ENCODE data around the gene DYNC2H1. TPM values are rescaled to one million over a fixed set of nuclear protein-coding genes. Genes with fewer than 3 reads are reported as not detected.

The DYNC2H1 gene
- total and polyA plus RNA-seq, 7 donors: 0.46 to 29.1 (median 21.3) TPM

DNA sequence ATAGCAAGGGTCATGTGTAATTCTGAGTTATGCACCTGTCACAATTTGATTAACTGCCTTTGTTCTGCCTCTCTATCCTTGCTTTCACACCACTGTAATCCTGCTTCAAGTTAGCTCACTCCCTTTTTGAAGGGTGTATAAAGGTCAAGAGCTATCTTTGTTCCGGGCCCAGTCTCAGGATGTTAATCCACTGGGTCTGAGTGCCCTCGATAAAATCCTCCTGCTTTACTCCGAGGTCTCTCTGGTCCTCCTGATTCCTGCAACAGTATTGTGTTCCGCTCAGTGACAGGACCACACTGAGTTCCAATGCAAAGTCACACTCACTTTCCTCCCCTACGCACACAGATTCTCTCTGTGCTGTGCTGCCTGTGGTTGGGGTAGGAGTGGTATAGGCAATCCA is 186.5 kb downstream of the DYNC2H1 start:
- TF ChIP-seq, protein P1, sequence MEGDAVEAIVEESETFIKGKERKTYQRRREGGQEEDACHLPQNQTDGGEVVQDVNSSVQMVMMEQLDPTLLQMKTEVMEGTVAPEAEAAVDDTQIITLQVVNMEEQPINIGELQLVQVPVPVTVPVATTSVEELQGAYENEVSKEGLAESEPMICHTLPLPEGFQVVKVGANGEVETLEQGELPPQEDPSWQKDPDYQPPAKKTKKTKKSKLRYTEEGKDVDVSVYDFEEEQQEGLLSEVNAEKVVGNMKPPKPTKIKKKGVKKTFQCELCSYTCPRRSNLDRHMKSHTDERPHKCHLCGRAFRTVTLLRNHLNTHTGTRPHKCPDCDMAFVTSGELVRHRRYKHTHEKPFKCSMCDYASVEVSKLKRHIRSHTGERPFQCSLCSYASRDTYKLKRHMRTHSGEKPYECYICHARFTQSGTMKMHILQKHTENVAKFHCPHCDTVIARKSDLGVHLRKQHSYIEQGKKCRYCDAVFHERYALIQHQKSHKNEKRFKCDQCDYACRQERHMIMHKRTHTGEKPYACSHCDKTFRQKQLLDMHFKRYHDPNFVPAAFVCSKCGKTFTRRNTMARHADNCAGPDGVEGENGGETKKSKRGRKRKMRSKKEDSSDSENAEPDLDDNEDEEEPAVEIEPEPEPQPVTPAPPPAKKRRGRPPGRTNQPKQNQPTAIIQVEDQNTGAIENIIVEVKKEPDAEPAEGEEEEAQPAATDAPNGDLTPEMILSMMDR (IDR thresholded peaks at IDR 0.05): no peak
- intact Hi-C loops (cut with DNase I): no loop called here
- H3K27me3 ChIP-seq: no peaks in the 10 kb centered on the region
- WGBS, 2 donors: 93 to 94% methylated on average over 5 of the region's 5 CpGs
- peaks cover 0 to 20% (median 7%) of the 10 kb centered on the region in 4 donors for H3K9me3 ChIP-seq
- no peaks in the 10 kb centered on the region for H3K4me1 ChIP-seq
- H3K27ac ChIP-seq: no peak overlapping the region
- no peak overlapping the region for H3K4me3 ChIP-seq
- DNase-seq: no peak
- peaks cover 0 to 35% (median 19%) of the 10 kb centered on the region in 4 donors for H3K36me3 ChIP-seq

DNA sequence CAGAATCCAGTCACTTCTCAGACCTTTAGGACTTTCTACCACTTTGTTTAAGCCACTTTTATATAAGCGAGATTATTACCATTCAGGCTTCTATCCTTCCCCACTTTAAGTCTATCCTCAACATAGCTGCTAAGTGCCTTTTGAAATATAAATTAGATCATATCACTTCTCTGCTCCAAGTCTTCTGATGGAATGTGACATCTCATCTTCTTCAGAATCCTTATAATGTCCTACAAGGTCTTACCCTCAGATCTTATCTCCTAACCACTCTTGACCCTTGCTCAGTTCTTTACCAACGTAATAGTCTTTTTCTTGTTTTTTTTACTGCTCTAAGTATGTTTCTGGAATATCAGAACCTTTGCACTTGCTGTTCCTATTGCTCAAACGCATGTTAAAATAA is 188.7 kb downstream of the DYNC2H1 start:
- intact Hi-C loops (cut with DNase I): no loop called here
- TF ChIP-seq EP300 (IDR thresholded peaks at IDR 0.05) (no peak), POLR2A (IDR thresholded peaks at IDR 0.05) (no peak), POLR2AphosphoS5 (IDR thresholded peaks at IDR 0.05) (no peak)
- TF ChIP-seq, protein P1 (IDR thresholded peaks at IDR 0.05): no peak
- peaks cover 0 to 20% (median 5%) of the 10 kb centered on the region in 4 donors for H3K9me3 ChIP-seq
- WGBS, 2 donors: 81 to 83% methylated on average over 3 of the region's 3 CpGs
- DNase-seq: no peak
- no peak overlapping the region for H3K4me3 ChIP-seq
- no peak overlapping the region for H3K27ac ChIP-seq
- H3K36me3 ChIP-seq: peaks cover 0 to 27% (median 18%) of the 10 kb centered on the region in 4 donors
- H3K27me3 ChIP-seq: no peaks in the 10 kb centered on the region
- no peaks in the 10 kb centered on the region for H3K4me1 ChIP-seq

DNA sequence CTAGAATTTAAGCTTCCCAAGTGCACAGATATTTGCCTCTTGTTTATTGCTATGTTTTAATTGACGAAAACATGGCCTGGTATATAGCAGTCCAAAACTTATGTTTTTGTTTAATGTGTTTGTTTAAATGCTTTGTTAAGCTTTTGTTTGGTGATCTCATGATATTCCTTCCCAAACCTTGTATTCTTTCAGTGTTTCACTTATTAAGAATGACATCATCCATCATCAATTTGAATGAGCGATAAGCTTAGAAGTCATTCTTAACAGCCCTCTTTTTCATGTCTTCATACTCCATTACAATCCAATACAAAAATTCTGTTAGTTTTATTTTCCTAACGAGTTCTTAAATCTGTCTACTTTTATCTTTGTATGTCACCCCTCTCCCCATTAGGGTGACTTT is 206.0 kb downstream of the DYNC2H1 start:
- Histone ChIP-seq H3K27ac (no peak overlapping the region), H3K36me3 (peaks cover 0 to 6% (median 0%) of the 10 kb centered on the region in 4 donors), H3K9me3 (no peaks in the 10 kb centered on the region), H3K4me3 (no peak overlapping the region), H3K27me3 (no peaks in the 10 kb centered on the region), H3K4me1 (no peaks in the 10 kb centered on the region)
- DNase-seq: no peak
- TF ChIP-seq, protein P1 (IDR thresholded peaks at IDR 0.05): no peak
- TF ChIP-seq POLR2A (IDR thresholded peaks at IDR 0.05) (no peak), EP300 (IDR thresholded peaks at IDR 0.05) (no peak), POLR2AphosphoS5 (IDR thresholded peaks at IDR 0.05) (no peak)
- intact Hi-C loops (cut with DNase I): no loop called here
- WGBS, 2 donors: 82 to 83% methylated on average over 3 of the region's 3 CpGs

DNA sequence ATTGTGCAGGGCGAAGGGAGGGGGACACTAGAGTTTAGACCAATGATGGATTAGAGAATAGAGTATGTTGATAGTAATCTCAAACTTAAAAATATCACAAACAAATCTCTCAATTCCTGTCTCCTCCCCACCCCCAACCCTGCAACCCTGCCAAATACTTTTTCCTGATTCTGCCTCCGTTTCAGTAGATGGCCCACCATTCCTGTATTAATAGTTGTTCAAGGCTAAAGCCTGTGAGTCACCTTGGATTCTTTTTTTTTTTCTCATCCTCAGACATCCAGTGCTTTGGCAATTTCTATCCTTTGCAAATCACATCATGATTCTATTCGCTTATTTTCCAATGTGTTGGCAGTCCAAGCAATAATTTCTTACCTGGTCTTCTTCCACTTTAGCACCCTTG is 207.9 kb downstream of the DYNC2H1 start:
- TF ChIP-seq POLR2A (IDR thresholded peaks at IDR 0.05): no peak
- TF ChIP-seq, protein P1 (IDR thresholded peaks at IDR 0.05): no peak
- TF ChIP-seq POLR2AphosphoS5 (IDR thresholded peaks at IDR 0.05): no peak
- no peak for TF ChIP-seq EP300 (IDR thresholded peaks at IDR 0.05)

DNA sequence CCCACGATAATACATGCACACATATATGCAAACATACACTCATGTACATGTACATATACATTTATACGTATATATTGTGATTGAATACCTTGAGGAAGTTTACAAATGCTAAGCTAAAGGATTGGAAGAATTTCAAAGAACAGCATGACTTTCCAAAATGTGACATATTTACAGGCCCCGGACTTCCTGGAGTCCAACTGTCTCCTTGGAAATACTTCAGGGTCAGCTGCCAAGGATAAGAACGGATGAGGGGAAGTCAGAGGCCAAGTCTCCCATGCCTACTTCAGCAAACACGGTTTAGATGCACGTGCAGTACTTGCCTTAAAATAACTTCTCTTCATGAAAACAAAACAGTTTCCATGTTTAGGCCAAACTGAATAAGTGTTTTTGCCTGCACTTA is 213.6 kb downstream of the DYNC2H1 start:
- DNase-seq: no peak
- intact Hi-C loops (cut with DNase I): no loop called here
- TF ChIP-seq EP300 (IDR thresholded peaks at IDR 0.05): no peak
- 74% methylated on average over 6 of the region's 6 CpGs for WGBS, 2 donors
- H3K9me3 ChIP-seq: no peaks in the 10 kb centered on the region
- no peaks in the 10 kb centered on the region for H3K4me1 ChIP-seq
- H3K27ac ChIP-seq: no peak overlapping the region
- H3K36me3 ChIP-seq: peaks cover 0 to 32% (median 0%) of the 10 kb centered on the region in 4 donors
- H3K27me3 ChIP-seq: no peaks in the 10 kb centered on the region
- H3K4me3 ChIP-seq: no peak overlapping the region

More for the DNA sequence above, 207.9 kb downstream of the DYNC2H1 start:
- Histone ChIP-seq H3K27me3 (no peaks in the 10 kb centered on the region), H3K4me1 (no peaks in the 10 kb centered on the region), H3K9me3 (no peaks in the 10 kb centered on the region), H3K27ac (no peak overlapping the region), H3K36me3 (peaks cover 0 to 13% (median 0%) of the 10 kb centered on the region in 4 donors), H3K4me3 (no peak overlapping the region)
- WGBS, 2 donors: 81 to 82% methylated on average over 3 of the region's 3 CpGs
- intact Hi-C loops (cut with DNase I): no loop called here
- no peak for DNase-seq

Measured in sigmoid colon (tissue), 7 donors.